PC-3 (cell line): Measurements from ENCODE around the gene TRIM14.

Experiments used
- EZH2 ChIP-seq: fragments of 300-600 bp; sonication (generic); IDR thresholded peaks from one replicate; pipeline ENCODE4 v1.6.1; 2017; ENCODE audit warnings: antibody characterized with exemption, mild to moderate bottlenecking, low read length; ENCODE audit not compliant: unreplicated experiment
- EZH2phosphoT487 ChIP-seq: fragments of 300-600 bp; sonication (generic); IDR thresholded peaks from 2 replicates; pipeline ENCODE4 v1.6.1; 2018; ENCODE audit warnings: mild to moderate bottlenecking, antibody characterized with exemption, low read length, borderline replicate concordance
- TF ChIP-seq, protein P1 (sequence below): fragments of 300-600 bp; sonication (generic); conservative IDR thresholded peaks from 2 replicates; pipeline ENCODE4 v1.5.1; 2017; ENCODE audit warnings: antibody characterized with exemption, low read depth, mild to moderate bottlenecking, low read length

DNA sequence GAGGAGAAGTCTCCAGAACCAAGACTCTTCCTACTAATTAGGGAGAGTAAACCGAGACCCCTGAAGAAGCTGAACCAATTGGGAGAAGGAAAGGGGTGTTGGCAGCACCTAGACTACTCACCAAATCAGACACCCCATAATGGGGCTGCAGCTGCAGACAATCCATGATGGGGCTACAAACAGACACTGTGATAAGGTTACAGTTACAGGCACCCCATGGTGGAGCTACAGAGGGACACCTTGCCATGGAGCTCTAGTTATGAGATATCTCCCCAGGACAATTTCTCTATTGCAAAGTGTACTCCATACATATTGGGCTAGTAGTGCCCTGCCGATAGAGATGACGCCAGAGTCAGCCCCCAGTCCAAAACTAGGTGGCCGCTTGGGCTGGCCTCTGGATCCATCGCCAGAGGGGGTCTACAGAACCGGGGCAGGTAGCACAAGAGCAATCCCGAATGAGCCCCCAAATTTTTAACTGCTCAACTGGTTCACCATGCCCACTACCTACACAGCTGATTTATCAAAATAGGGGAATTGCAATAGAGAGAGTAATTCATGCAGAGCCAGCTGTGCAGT, 64.6 kb downstream of the TRIM14 start:
- TF ChIP-seq, protein P1, sequence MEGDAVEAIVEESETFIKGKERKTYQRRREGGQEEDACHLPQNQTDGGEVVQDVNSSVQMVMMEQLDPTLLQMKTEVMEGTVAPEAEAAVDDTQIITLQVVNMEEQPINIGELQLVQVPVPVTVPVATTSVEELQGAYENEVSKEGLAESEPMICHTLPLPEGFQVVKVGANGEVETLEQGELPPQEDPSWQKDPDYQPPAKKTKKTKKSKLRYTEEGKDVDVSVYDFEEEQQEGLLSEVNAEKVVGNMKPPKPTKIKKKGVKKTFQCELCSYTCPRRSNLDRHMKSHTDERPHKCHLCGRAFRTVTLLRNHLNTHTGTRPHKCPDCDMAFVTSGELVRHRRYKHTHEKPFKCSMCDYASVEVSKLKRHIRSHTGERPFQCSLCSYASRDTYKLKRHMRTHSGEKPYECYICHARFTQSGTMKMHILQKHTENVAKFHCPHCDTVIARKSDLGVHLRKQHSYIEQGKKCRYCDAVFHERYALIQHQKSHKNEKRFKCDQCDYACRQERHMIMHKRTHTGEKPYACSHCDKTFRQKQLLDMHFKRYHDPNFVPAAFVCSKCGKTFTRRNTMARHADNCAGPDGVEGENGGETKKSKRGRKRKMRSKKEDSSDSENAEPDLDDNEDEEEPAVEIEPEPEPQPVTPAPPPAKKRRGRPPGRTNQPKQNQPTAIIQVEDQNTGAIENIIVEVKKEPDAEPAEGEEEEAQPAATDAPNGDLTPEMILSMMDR, result no peak
- no peak for TF ChIP-seq EZH2
- TF ChIP-seq EZH2phosphoT487, result no peak
